Measurements from ENCODE around the gene PDXDC1.
"Not testable (repeated sequence)": the region's sequence is repeated elsewhere in the genome, so short reads cannot be mapped to it uniquely, and the experiment has no call there.

GRCh38 chr16:14930971-14931370 lies 43.9 kb upstream of the PDXDC1 start:
- not testable (repeated sequence) for TF ChIP-seq CTCF, POLR2A (IDR thresholded peaks at IDR 0.05)

Measured in uterus (tissue), 2 donors.